SK-N-SH treated with all-trans-retinoic acid at 6 μM for 48 hours (cell line): ENCODE data around the gene DDX3X.

ENCODE experiments used
- ATAC-seq: fragments of 200-7000 bp; cut with Tn5 transposase; 3 replicates; pipeline ENCODE4 v1.9.1; 2020; ENCODE audit warnings: mild to moderate bottlenecking, moderate library complexity
- ARNTL ChIP-seq: fragments of 450-650 bp; formaldehyde crosslinking; IDR thresholded peaks from 2 replicates; pipeline ENCODE4 v1.5.0; 2020; ENCODE audit warnings: low read depth, mild to moderate bottlenecking, moderate library complexity, borderline replicate concordance
- BACH2 ChIP-seq: fragments of 250-450 bp; sonication (Bioruptor Pico); IDR thresholded peaks from 2 replicates; pipeline ENCODE4 v1.9.0; 2021; ENCODE audit warnings: mild to moderate bottlenecking, borderline replicate concordance
- ESRRG ChIP-seq: fragments of 250-450 bp; sonication (Bioruptor Pico); IDR thresholded peaks from 2 replicates; pipeline ENCODE4 v1.6.1; 2021; ENCODE audit warnings: mild to moderate bottlenecking
- GLIS3 ChIP-seq: fragments of 250-450 bp; sonication (Bioruptor Pico); IDR thresholded peaks from 2 replicates; pipeline ENCODE4 v1.5.0; 2020; ENCODE audit warnings: mild to moderate bottlenecking, moderate library complexity
- ISL1 ChIP-seq: fragments of 250-450 bp; sonication (Bioruptor Pico); IDR thresholded peaks from 2 replicates; pipeline ENCODE4 v2.1.2; 2022; ENCODE audit warnings: mild to moderate bottlenecking, moderate library complexity
- OSR1 ChIP-seq: fragments of 250-450 bp; sonication (Bioruptor Pico); IDR thresholded peaks from 2 replicates; pipeline ENCODE4 v1.8.0; 2022; ENCODE audit warnings: moderate library complexity, mild to moderate bottlenecking, inconsistent platforms
- PPARA ChIP-seq: fragments of 250-450 bp; sonication (Bioruptor Pico); IDR thresholded peaks from 2 replicates; pipeline ENCODE4 v1.5.0; 2020; ENCODE audit warnings: mild to moderate bottlenecking, borderline replicate concordance
- TCF4 ChIP-seq: fragments of 250-450 bp; sonication (Bioruptor Pico); IDR thresholded peaks from 2 replicates; pipeline ENCODE4 v1.8.0; 2021; ENCODE audit warnings: mild to moderate bottlenecking, moderate library complexity, borderline replicate concordance
- TOX ChIP-seq: fragments of 250-450 bp; sonication (Bioruptor Pico); IDR thresholded peaks from 2 replicates; pipeline ENCODE4 v1.8.0; 2021; ENCODE audit warnings: mild to moderate bottlenecking, moderate library complexity, borderline replicate concordance
- ZC3H10 ChIP-seq: fragments of 250-450 bp; sonication (Bioruptor Pico); IDR thresholded peaks from 2 replicates; pipeline ENCODE4 v1.5.1; 2021; ENCODE audit warnings: mild to moderate bottlenecking, moderate library complexity
- ZFP3 ChIP-seq: fragments of 250-450 bp; sonication (Bioruptor Pico); IDR thresholded peaks from 2 replicates; pipeline ENCODE4 v1.5.0; 2020; ENCODE audit warnings: mild to moderate bottlenecking, moderate library complexity
- ZFP30 ChIP-seq: fragments of 450-650 bp; formaldehyde crosslinking; IDR thresholded peaks from 2 replicates; pipeline ENCODE4 v1.5.0; 2022; ENCODE audit warnings: mild to moderate bottlenecking, moderate library complexity
- ZNF565 ChIP-seq: fragments of 450-650 bp; formaldehyde crosslinking; conservative IDR thresholded peaks from 2 replicates; pipeline ENCODE4 v1.5.0; 2020; ENCODE audit warnings: low read depth, mild to moderate bottlenecking, moderate library complexity
- ZNF70 ChIP-seq: fragments of 450-650 bp; formaldehyde crosslinking; IDR thresholded peaks from 2 replicates; pipeline ENCODE4 v1.5.0; 2020; ENCODE audit warnings: mild to moderate bottlenecking, moderate library complexity
- ZNF8 ChIP-seq: fragments of 450-650 bp; formaldehyde crosslinking; IDR thresholded peaks from 2 replicates; pipeline ENCODE4 v1.5.0; 2020; ENCODE audit warnings: mild to moderate bottlenecking, moderate library complexity
- TF ChIP-seq, protein P1 (sequence below): fragments of 250-450 bp; sonication (Bioruptor Pico); IDR thresholded peaks from 2 replicates; pipeline ENCODE4 v1.5.1; 2021; ENCODE audit warnings: mild to moderate bottlenecking, moderate library complexity
- TF ChIP-seq, protein P2 (sequence below): fragments of 250-450 bp; sonication (Bioruptor Pico); IDR thresholded peaks from 2 replicates; pipeline ENCODE4 v1.5.0; 2020; ENCODE audit warnings: mild to moderate bottlenecking, moderate library complexity
- TF ChIP-seq, protein P3 (sequence below): fragments of 250-450 bp; sonication (Bioruptor Pico); IDR thresholded peaks from 2 replicates; pipeline ENCODE4 v1.8.0; 2020; ENCODE audit warnings: mild to moderate bottlenecking, moderate library complexity, borderline replicate concordance

The DDX3X gene

DNA sequence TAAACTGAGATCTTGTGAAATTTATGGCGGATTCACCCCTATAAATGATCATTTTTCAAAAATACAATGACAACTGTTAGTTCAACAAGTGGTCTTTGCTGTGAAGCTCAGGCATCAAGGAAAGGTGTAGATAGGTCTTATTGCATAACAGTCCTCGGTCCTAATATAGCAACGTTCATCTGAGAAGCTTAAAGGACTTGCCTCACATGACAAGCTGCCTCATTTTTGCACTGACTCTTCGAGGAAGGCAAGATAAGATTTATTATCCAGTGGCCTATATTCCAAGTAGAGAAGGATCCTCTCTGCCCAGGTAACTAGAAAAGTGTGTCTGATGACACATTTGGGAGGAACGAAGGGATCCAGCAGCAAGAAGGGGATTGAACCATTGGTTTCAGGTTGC is 13.6 kb upstream of the DDX3X start:
- TF ChIP-seq GLIS3 (CRISPR knock-in tag) (no peak), ZNF8 (CRISPR knock-in tag) (no peak)
- TF ChIP-seq, all 23 proteins: peak for 0
- no peak for ATAC-seq

DNA sequence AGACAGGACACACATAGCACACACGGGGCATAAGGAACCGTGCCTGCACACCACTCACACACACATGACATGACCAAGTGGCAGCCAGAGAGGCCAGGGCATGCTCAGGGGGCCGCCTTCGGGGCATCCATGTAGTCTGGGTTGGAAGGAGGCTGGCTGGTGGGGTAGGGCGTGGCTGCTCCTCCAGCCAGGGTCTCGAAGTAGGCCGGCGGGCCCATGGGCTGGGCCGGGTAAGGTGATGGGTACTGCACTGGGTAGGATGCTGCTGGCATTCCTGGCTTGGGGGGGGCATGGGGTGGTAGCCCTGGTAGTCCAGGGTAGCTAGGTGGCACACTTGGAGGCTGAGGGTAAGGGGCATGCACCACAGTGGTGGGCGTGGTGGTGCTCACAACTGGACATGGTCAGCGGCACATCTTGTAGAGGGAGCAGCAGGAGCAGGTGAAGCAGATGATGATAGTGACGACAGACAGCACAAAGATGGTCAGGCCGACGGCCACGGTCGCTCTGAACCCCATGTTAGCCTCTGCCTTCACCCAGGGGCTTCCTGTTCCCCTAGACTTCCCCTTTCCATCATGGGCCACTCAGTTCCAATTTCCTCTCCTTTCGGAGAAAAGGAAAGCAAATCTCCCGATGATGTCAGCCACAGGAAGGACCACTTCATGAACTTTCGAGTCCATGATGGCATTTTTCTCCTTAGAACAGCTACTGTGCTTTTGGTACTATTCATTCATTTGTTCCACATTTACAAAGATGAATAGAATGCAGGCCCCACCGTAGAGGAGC is 10.9 kb upstream of the DDX3X start:
- TF ChIP-seq TOX (CRISPR knock-in tag) (no peak), ARNTL (CRISPR knock-in tag) (no peak), ZC3H10 (CRISPR knock-in tag) (no peak)
- TF ChIP-seq, protein P1, sequence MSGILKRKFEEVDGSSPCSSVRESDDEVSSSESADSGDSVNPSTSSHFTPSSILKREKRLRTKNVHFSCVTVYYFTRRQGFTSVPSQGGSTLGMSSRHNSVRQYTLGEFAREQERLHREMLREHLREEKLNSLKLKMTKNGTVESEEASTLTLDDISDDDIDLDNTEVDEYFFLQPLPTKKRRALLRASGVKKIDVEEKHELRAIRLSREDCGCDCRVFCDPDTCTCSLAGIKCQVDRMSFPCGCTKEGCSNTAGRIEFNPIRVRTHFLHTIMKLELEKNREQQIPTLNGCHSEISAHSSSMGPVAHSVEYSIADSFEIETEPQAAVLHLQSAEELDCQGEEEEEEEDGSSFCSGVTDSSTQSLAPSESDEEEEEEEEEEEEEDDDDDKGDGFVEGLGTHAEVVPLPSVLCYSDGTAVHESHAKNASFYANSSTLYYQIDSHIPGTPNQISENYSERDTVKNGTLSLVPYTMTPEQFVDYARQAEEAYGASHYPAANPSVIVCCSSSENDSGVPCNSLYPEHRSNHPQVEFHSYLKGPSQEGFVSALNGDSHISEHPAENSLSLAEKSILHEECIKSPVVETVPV (CRISPR knock-in tag), result no peak

DNA sequence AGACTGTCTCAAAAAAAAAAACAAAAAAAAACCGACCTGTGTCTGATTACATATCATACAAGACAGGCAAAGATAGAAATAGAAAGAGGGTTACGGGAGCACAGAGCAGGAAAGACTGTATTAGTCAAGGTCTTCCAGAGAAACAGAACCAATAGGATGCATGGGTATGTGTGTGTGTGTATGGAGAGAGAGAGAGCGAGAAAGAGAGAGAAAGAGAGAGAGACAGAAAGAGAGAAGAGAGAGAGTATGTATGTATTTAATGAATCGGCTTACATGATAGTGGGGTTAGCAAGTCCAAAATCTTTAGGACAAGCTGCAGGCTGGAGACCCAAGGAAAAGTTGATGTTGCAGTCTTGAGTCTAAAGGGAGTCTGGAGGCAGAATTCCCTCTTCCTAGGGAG is 7.5 kb upstream of the DDX3X start:
- TF ChIP-seq ZNF565 (CRISPR knock-in tag), result no peak
- no peak for TF ChIP-seq ZNF70 (CRISPR knock-in tag)
- TF ChIP-seq OSR1 (CRISPR knock-in tag), result no peak
- no peak for TF ChIP-seq ESRRG (CRISPR knock-in tag)
- TF ChIP-seq ARNTL (CRISPR knock-in tag), result no peak
- no peak for ATAC-seq

More for the DNA sequence above, 10.9 kb upstream of the DDX3X start:
- no peak for ATAC-seq

DNA sequence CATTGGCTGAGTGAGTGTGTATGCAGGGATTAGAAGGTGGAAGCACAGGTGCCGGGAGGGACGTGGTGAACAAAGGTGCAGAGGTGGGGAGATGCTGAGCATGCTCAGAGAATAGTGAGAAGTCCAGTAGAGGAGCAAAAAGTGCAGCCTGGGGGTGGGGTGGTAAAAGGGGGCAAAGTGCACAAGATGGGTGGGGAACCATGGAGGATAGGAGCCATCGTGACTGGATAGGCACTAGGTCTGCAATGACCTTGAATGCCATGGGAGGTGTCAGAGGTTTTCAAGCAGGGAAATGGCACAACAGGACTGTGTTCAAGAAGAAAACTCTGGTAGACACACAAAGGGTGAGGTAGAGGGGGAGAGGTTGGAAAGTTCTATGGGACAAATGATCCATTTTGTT is 6.6 kb upstream of the DDX3X start:
- ATAC-seq, result no peak
- TF ChIP-seq GLIS3 (CRISPR knock-in tag), result no peak
- TF ChIP-seq, protein P2, sequence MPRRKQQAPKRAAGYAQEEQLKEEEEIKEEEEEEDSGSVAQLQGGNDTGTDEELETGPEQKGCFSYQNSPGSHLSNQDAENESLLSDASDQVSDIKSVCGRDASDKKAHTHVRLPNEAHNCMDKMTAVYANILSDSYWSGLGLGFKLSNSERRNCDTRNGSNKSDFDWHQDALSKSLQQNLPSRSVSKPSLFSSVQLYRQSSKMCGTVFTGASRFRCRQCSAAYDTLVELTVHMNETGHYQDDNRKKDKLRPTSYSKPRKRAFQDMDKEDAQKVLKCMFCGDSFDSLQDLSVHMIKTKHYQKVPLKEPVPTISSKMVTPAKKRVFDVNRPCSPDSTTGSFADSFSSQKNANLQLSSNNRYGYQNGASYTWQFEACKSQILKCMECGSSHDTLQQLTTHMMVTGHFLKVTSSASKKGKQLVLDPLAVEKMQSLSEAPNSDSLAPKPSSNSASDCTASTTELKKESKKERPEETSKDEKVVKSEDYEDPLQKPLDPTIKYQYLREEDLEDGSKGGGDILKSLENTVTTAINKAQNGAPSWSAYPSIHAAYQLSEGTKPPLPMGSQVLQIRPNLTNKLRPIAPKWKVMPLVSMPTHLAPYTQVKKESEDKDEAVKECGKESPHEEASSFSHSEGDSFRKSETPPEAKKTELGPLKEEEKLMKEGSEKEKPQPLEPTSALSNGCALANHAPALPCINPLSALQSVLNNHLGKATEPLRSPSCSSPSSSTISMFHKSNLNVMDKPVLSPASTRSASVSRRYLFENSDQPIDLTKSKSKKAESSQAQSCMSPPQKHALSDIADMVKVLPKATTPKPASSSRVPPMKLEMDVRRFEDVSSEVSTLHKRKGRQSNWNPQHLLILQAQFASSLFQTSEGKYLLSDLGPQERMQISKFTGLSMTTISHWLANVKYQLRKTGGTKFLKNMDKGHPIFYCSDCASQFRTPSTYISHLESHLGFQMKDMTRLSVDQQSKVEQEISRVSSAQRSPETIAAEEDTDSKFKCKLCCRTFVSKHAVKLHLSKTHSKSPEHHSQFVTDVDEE (CRISPR knock-in tag), result no peak
- no peak for TF ChIP-seq TCF4 (CRISPR knock-in tag)
- TF ChIP-seq, protein P3, sequence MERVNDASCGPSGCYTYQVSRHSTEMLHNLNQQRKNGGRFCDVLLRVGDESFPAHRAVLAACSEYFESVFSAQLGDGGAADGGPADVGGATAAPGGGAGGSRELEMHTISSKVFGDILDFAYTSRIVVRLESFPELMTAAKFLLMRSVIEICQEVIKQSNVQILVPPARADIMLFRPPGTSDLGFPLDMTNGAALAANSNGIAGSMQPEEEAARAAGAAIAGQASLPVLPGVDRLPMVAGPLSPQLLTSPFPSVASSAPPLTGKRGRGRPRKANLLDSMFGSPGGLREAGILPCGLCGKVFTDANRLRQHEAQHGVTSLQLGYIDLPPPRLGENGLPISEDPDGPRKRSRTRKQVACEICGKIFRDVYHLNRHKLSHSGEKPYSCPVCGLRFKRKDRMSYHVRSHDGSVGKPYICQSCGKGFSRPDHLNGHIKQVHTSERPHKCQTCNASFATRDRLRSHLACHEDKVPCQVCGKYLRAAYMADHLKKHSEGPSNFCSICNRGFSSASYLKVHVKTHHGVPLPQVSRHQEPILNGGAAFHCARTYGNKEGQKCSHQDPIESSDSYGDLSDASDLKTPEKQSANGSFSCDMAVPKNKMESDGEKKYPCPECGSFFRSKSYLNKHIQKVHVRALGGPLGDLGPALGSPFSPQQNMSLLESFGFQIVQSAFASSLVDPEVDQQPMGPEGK (CRISPR knock-in tag), result no peak

DNA sequence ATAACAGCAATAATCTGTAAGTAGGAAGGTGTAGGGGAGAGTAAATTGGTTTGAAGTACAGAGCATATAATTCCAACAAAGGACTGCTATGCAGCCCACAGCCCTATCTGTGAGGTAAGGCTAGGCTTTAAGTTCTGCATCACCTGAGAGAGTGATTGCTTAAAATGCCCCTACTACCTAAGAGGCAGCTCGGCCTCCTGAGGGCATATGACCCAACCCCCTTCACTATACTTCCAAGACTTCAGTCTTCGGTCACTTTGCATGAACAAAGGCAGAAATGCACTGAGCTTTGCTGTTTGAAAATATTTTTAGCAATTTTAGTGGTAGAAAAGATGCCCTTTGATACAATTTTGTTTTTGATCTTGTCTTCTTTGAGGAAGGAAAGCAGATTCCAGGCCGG is 4.9 kb upstream of the DDX3X start:
- ATAC-seq, result no peak
- TF ChIP-seq BACH2 (CRISPR knock-in tag), result no peak
- TF ChIP-seq ZNF565 (CRISPR knock-in tag), result no peak
- no peak for TF ChIP-seq ZFP30 (CRISPR knock-in tag)
- no peak for TF ChIP-seq TOX (CRISPR knock-in tag)
- TF ChIP-seq ISL1 (CRISPR knock-in tag), result no peak
- TF ChIP-seq ZNF70 (CRISPR knock-in tag), result no peak
- no peak for TF ChIP-seq TCF4 (CRISPR knock-in tag)
- TF ChIP-seq ZFP3 (CRISPR knock-in tag), result no peak
- no peak for TF ChIP-seq GLIS3 (CRISPR knock-in tag)
- no peak for TF ChIP-seq ESRRG (CRISPR knock-in tag)
- TF ChIP-seq, all 23 proteins: peak for 0

DNA sequence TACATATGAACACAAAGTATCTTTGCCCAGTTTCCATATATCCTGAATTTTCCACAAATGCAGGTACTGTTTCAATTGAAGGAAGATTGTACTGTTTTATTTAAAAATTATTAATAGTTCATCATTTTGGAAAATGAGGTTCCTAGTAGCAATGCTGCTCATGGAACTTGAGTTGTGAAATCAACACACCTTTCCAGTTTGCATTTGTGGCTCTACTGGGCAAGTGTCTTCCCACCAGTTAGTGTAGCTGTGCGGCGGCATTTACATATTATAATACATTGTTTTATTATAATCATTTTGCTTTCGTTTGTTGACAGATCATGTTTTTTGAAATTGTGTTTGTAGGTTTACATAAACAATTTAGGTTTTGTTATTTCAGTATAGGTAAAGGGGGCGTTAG is 2.0 kb upstream of the DDX3X start:
- TF ChIP-seq ESRRG (CRISPR knock-in tag), result no peak
- TF ChIP-seq, protein P2 (CRISPR knock-in tag), result no peak
- no peak for TF ChIP-seq GLIS3 (CRISPR knock-in tag)
- no peak for TF ChIP-seq ZNF565 (CRISPR knock-in tag)
- TF ChIP-seq PPARA (CRISPR knock-in tag), result no peak
- TF ChIP-seq ZFP30 (CRISPR knock-in tag), result no peak
- TF ChIP-seq, protein P3 (CRISPR knock-in tag), result no peak
- TF ChIP-seq OSR1 (CRISPR knock-in tag), result no peak
- TF ChIP-seq BACH2 (CRISPR knock-in tag), result no peak
- TF ChIP-seq TOX (CRISPR knock-in tag), result no peak
- no peak for ATAC-seq
